NCI-H69 (cell line): ENCODE data around the gene ILK.

Experiments
- DNase-seq: peaks from one replicate; lab custom pipeline; 2025; lab: John Stamatoyannopoulos, UW

Gene ILK

GRCh38 chr11:6606471-6607189, 3.1 kb downstream of the ILK start:
- peak; percentile 69 for DNase-seq

GRCh38 chr11:6607190-6607795, 3.7 kb downstream of the ILK start:
- DNase-seq: no peak

- DNase-seq: no peak
Observed at GRCh38 chr11:6608011-6608410, 4.4 kb downstream of the ILK start.

DNA sequence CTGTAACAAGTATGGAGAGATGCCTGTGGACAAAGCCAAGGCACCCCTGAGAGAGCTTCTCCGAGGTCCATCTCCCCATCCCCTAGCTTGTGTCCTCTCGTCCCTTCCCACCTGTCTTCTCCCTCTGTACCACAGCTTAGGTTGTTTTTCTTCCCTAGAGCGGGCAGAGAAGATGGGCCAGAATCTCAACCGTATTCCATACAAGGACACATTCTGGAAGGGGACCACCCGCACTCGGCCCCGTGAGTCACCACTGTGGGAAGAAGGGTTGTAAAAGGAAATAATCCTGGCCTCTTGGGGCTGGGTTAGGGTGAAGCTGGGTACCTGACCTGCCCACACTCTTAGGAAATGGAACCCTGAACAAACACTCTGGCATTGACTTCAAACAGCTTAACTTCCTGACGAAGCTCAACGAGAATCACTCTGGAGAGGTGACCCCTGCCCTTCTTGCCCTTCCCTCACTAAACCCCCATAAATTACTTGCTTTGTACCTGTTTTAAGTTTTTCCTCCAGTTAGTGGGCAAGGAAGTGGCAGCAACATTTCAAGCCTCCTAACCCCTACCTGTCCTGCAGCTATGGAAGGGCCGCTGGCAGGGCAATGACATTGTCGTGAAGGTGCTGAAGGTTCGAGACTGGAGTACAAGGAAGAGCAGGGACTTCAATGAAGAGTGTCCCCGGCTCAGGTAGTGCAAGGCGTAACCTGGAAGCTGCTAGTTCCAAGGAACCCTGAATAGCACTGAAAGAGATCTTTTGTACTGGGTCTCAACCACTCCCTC, 5.3 kb downstream of the ILK start:
- DNase-seq: no peak

- DNase-seq: no peak
Observed at GRCh38 chr11:6609502-6610015, 6.0 kb downstream of the ILK start.

DNA sequence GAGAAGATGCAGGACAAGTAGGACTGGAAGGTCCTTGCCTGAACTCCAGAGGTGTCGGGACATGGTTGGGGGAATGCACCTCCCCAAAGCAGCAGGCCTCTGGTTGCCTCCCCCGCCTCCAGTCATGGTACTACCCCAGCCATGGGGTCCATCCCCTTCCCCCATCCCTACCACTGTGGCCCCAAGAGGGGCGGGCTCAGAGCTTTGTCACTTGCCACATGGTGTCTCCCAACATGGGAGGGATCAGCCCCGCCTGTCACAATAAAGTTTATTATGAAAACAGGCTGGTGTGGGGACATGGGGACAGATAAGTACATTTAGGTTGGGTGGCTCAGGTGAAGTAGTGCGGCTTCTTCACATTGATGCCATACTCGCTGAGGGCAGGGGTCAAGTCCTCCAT, 7.0 kb downstream of the ILK start:
- no peak for DNase-seq

GRCh38 chr11:6611092-6611962, 7.8 kb downstream of the ILK start:
- DNase-seq: peak; percentile 47

GRCh38 chr11:6611963-6612212, 8.3 kb downstream of the ILK start:
- no peak for DNase-seq

- DNase-seq: peak; percentile 98
Observed at GRCh38 chr11:6612213-6613041, 8.9 kb downstream of the ILK start, which contains the start of gene TAF10. TAF10 (minus strand) TSS chr11:6612216; CDS start chr11:6612189, 27 bp downstream.

GRCh38 chr11:6613496-6613895, 9.9 kb downstream of the ILK start:
- no peak for DNase-seq

DNA sequence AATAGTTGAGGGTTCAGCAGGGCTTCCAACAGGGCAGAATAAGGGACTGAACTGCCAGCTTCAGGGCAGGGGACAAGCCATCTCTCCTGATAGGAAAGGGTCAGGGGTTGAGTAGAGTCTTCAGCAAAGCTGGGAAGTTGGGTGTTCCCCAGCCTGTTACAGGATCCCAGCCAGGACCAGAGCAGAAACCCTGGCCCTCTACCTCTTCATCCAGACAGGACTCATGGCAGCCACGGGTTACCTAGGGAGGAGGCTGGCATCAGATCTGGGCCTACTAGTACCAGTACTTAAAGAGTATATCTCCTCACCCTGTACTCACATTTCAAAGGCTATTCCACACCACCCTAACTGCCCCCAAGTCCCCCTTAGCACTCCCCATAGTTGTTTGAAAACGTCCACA, 10.9 kb downstream of the ILK start:
- DNase-seq: no peak

GRCh38 chr11:6615046-6615445, 11.5 kb downstream of the ILK start:
- no peak for DNase-seq

- no peak for DNase-seq
Observed at GRCh38 chr11:6615882-6616585, 12.5 kb downstream of the ILK start.

GRCh38 chr11:6616596-6617250, 13.1 kb downstream of the ILK start:
- no peak for DNase-seq

DNA sequence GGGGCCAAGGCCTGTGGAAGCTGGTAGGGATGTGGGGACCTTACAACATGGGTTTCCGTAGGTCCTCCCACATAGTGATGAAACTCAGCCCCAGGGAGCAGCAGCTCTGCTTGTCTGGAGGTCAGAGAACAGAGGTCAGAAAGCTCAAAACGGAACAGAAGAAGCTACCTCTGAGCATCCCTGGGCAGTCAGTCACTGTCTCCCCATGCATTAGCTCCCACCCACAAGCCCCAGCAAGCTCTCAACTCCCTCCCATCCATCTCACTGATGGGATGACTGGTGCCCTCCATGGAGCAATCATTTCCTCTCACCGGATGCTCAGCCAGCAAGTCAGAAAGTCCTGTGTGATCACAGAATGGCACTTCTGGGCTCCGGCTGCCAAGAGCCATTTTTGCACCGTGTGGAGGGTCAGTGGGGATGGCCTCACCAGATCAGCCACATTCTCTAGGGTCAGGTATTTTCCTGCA, 13.8 kb downstream of the ILK start:
- DNase-seq: no peak

DNA sequence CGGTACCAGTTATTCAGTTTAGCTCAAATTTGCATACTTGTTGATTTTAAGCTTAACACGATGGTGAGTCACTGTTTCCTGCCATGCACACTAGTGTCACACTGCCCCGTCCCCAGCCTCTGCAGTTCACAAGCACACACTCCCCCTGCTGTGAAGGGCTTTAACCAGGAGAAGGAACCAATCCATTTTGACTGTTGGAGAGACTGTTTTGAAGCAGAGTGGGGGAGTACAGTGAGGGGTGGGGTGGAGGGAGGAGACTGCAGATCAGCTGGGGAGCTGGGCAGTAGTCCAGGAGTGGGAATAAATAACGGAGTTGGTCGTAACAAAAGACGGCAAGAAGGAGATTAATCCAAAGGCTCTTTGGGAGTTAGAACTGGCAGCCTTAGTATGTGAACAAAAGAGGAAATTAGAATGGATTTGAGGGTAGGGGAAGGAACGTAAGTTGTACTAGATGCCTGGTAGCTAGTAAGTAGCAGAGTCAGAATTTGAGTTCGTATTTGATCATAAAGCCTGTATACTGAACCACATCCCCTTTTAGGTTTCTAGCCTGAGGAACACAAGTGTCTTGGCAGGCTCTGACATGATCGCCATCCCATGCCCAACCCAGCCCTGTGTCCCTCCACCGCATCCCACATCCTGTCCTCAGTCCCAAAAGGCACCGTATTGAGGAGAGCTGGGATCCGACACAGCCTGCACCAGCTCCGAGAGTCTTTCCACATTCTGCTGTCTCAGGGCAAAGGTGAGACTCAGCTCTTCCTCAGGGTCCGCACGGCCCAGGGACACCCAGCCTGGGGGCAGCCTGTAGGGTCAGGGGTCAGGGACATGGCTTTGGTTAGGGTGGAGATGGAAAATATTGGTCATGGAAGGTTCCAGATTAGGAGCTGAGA, 14.8 kb downstream of the ILK start:
- peak; percentile 33 for DNase-seq

- DNase-seq: peak; percentile 97
Observed at GRCh38 chr11:6619004-6619745, 15.6 kb downstream of the ILK start, which contains the start of gene TPP1. TPP1 (minus strand) TSS chr11:6619422; CDS start chr11:6619400, 22 bp downstream.

GRCh38 chr11:6620636-6621035, 17.1 kb downstream of the ILK start:
- no peak for DNase-seq
